HTR-8/SVneo (cell line): ENCODE results near the gene KANSL1.
"Not testable (repeated sequence)": the region's sequence is repeated elsewhere in the genome, so short reads cannot be mapped to it uniquely, and the experiment has no call there.

Experiments
- DNase-seq: peaks from one replicate; pipeline ENCODE4 v3.0.0; 2011; ENCODE audit warnings: low spot score, mixed read lengths; ENCODE audit not compliant: insufficient read length
- FAIRE-seq: peaks from 2 replicates; lab custom pipeline; 2011; peaks lifted over from hg19 to GRCh38; lab: Jason Lieb, UNC

KANSL1 gene

DNA sequence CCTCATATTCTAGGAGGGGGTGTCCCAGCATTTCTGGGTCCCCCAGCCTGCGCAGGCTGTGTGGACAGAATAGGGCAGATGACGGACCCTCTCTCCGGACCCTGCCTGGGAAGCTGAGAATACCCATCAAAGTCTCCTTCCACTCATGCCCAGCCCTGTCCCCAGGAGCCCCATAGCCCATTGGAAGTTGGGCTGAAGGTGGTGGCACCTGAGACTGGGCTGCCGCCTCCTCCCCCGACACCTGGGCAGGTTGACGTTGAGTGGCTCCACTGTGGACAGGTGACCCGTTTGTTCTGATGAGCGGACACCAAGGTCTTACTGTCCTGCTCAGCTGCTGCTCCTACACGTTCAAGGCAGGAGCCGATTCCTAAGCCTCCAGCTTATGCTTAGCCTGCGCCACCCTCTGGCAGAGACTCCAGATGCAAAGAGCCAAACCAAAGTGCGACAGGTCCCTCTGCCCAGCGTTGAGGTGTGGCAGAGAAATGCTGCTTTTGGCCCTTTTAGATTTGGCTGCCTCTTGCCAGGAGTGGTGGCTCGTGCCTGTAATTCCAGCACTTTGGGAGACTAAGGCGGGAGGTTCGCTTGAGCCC lies 182.5 kb downstream of the KANSL1 start:
- DNase-seq (no peak), FAIRE-seq (peak; percentile 38)

GRCh38 chr17:46009681-46010596 lies 183.3 kb downstream of the KANSL1 start:
- peak; percentile 92 for DNase-seq
- FAIRE-seq = peak; percentile 99

DNA sequence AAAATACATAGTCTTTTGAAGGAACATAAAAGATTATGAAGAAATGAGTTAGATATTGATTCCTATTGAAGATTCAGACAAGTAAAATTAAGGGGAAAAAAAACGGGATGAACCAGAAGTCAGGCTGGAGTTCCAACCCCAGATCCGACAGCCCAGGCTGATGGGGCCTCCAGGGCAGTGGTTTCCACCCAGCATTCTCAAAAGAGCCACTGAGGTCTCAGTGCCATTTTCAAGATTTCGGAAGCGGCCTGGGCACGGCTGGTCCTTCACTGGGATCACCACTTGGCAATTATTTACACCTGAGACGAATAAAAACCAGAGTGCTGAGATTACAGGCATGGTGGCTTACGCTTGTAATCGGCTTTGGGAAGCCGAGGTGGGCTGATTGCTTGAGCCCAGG lies 184.6 kb downstream of the KANSL1 start:
- FAIRE-seq (no peak), DNase-seq (no peak)

GRCh38 chr17:46007461-46007965 lies 185.7 kb downstream of the KANSL1 start:
- FAIRE-seq = peak; percentile 9
- no peak for DNase-seq

GRCh38 chr17:46006082-46006481 lies 187.1 kb downstream of the KANSL1 start:
- DNase-seq, FAIRE-seq: not testable (repeated sequence)

DNA sequence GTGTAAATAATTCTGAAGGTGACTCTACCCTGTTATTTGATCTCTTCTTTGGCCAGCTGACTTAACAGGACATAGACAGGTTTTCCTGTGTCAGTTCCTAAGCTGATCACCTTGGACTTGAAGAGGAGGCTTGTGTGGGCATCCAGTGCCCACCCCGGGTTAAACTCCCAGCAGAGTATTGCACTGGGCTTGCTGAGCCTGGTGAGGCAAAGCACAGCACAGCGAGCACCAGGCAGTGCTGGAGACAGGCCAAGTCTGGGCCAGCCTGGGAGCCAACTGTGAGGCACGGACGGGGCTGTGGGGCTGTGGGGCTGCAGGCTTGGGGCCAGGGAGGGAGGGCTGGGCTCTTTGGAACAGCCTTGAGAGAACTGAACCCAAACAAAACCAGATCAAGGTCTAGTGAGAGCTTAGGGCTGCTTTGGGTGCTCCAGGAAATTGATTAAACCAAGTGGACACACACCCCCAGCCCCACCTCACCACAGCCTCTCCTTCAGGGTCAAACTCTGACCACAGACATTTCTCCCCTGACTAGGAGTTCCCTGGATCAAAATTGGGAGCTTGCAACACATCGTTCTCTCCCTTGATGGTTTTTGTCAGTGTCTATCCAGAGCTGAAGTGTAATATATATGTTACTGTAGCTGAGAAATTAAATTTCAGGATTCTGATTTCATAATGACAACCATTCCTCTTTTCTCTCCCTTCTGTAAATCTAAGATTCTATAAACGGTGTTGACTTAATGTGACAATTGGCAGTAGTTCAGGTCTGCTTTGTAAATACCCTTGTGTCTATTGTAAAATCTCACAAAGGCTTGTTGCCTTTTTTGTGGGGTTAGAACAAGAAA lies 189.1 kb downstream of the KANSL1 start:
- DNase-seq = no peak
- peak; percentile 52 for FAIRE-seq

- FAIRE-seq (peak; percentile 16), DNase-seq (no peak)
Measured at GRCh38 chr17:46002973-46003316, 190.3 kb downstream of the KANSL1 start.

- FAIRE-seq (peak; percentile 95), DNase-seq (peak; percentile 90)
Measured at GRCh38 chr17:46002311-46002972, 190.8 kb downstream of the KANSL1 start.

DNA sequence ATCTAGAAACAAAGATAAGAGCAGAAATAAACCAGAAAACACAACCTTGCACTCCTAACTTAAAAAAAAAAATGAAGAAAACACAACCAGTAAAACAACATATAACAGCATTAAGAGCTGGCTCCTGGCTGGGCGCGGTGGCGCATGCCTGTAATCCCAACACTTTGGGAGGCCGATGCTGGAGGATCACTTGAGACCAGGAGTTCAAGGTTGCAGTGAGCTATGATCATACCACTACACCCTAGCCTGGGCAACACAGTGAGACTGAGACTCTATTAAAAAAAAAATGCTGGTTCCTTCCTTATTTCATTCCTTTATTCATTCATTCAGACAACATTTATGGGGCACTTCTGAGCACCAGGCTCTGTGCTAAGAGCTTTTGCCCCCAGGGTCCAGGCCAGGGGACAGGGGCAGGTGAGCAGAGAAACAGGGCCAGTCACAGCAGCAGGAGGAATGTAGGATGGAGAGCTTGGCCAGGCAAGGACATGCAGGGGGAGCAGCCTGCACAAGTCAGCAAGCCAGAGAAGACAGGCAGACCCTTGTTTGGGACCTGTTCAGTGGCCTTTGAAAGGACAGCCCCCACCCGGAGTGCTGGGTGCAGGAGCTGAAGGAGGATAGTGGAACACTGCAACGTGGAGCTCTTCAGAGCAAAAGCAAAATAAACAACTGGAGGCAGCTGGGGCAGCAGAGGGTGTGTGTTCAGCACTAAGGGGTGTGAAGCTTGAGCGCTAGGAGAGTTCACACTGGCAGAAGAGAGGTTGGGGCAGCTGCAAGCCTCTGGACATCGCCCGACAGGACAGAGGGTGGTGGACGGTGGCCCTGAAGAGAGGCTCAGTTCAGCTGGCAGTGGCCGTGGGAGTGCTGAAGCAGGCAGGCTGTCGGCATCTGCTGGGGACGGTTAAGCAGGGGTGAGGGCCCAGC lies 191.6 kb downstream of the KANSL1 start:
- FAIRE-seq (no peak), DNase-seq (no peak)

DNA sequence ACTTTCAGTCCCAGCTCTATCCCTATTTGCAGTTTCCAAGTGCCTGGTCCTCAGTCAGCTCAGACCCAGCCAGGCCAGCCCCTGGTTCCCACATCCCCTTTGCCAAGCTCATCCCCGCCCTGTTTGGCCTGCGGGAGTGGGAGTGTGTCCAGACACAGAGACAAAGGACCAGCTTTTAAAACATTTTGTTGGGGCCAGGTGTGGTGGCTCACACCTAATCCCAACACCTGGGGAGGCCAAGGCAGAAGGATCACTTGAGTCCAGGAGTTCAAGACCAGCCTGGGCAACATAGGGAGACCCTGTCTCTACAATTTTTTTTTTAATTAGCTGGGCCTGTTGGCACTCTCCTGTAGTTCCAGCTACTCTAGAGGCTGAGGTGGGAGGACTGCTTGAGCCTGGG lies 192.5 kb downstream of the KANSL1 start:
- DNase-seq = no peak
- peak; percentile 38 for FAIRE-seq

DNA sequence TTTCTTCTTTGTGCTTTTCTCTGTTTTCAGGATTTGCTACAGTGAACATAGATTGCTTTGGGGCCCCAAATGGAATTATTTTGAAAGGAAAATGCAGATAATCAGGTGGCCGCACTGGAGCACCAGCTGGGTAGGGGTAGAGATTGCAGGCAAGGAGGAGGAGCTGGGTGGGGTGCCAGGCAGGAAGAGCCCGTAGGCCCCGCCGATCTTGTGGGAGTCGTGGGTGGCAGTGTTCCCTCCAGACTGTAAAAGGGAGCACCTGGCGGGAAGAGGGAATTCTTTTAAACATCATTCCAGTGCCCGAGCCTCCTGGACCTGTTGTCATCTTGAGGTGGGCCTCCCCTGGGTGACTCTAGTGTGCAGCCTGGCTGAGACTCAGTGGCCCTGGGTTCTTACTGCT lies 192.9 kb downstream of the KANSL1 start:
- FAIRE-seq = no peak
- no peak for DNase-seq

DNA sequence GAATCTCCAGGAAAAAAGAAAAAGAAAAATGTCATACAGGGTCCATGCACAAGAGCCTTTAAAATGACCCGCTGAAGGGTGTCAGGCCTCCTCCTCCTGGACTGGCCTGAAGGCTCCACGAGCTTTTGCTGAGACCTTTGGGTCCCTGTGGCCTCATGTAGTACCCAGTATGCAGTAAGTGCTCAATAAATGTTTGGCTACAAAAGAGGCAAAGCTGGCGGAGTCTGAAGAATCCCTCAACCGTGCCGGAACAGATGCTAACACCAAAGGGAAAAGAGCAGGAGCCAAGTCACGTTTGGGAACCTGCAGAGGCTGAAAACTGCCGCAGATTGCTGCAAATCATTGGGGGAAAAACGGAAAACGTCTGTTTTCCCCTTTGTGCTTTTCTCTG lies 193.3 kb downstream of the KANSL1 start:
- DNase-seq = no peak
- peak; percentile 20 for FAIRE-seq

DNA sequence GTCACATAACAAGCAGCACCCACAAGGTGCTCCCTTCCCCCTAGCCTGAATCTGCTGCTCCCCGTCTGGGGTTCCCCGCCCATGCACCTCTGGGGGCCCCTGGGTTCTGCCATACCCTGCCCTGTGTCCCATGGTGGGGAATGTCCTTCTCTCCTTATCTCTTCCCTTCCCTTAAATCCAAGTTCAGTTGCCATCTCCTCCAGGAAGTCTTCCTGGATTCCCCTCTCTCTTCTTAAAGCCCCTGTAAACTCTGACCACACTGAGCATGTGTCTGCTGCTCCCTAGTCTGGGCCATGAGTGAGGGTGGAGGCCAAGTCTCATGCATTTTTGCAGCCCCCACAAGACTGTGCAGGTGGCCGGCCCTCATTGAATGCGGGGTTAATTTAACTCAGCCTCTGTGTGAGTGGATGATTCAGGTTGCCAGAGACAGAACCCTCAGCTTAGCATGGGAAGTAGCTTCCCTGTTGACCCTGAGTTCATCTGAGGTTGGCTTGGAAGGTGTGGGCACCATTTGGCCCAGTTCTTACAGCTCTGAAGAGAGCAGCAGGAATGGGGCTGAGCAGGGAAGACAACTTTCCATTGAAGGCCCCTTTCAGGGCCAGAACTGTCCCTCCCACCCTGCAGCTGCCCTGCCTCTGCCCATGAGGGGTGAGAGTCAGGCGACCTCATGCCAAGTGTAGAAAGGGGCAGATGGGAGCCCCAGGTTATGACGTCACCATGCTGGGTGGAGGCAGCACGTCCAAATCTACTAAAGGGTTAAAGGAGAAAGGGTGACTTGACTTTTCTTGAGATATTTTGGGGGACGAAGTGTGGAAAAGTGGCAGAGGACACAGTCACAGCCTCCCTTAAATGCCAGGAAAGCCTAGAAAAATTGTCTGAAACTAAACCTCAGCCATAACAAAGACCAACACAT lies 194.0 kb downstream of the KANSL1 start, which contains the start of gene STH:
Gene STH, plus strand, starts transcription at position 264 of the 913 bp plus-strand sequence. Its CDS starts 30 bp downstream, at position 294.
- no peak for DNase-seq
- peak; percentile 70 for FAIRE-seq

DNA sequence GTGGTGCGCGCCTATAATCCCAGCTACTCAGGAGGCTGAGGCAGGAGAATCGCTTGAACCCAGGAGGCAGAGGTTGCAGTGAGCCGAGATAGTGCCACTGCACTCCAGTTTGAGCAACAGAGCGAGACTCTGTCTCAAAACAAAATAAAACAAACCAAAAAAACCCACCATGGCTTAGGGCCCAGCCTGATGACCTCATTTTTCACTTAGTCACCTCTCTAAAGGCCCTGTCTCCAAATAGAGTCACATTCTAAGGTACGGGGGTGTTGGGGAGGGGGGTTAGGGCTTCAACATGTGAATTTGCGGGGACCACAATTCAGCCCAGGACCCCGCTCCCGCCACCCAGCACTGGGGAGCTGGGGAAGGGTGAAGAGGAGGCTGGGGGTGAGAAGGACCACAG lies 195.6 kb downstream of the KANSL1 start:
- DNase-seq = no peak
- FAIRE-seq = no peak

GRCh38 chr17:45997166-45997565 lies 196.1 kb downstream of the KANSL1 start:
- no peak for DNase-seq
- FAIRE-seq = no peak

DNA sequence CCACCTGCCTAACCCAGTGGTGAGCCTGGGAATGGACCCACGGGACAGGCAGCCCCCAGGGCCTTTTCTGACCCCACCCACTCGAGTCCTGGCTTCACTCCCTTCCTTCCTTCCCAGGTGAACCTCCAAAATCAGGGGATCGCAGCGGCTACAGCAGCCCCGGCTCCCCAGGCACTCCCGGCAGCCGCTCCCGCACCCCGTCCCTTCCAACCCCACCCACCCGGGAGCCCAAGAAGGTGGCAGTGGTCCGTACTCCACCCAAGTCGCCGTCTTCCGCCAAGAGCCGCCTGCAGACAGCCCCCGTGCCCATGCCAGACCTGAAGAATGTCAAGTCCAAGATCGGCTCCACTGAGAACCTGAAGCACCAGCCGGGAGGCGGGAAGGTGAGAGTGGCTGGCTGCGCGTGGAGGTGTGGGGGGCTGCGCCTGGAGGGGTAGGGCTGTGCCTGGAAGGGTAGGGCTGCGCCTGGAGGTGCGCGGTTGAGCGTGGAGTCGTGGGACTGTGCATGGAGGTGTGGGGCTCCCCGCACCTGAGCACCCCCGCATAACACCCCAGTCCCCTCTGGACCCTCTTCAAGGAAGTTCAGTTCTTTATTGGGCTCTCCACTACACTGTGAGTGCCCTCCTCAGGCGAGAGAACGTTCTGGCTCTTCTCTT lies 196.8 kb downstream of the KANSL1 start:
- FAIRE-seq (peak; percentile 44), DNase-seq (no peak)

DNA sequence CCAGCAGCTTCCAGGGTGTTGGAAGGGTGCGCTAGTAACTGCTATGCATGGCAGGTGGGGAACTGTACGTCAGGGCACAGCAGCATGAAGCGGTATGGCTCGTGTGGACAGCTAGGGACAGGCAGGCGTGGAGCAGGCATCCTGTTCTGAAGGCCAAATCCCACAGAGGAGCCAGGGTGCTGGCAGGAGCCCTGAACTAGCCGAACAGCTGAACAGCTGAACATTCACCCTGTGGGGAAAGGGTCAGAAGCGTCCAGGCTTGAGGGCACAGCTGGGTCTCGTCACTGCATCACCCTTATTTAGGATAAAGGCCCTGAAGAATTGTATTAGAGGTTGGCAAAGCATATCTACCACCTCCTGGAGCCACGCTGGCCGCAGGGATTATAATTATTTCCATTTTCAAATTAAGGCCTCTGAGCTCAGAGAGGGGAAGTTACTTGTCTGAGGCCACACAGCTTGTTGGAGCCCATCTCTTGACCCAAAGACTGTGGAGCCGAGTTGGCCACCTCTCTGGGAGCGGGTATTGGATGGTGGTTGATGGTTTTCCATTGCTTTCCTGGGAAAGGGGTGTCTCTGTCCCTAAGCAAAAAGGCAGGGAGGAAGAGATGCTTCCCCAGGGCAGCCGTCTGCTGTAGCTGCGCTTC lies 197.5 kb downstream of the KANSL1 start:
- DNase-seq (no peak), FAIRE-seq (peak; percentile 26)
